Anterior cingulate cortex (tissue), 58 donors: ENCODE measurements around the gene ATXN7L1.

Experiments
- DNase-seq, 58 donors: peaks; one replicate each; lab custom pipeline; 2025; lab: John Stamatoyannopoulos, UW

Gene ATXN7L1

DNA sequence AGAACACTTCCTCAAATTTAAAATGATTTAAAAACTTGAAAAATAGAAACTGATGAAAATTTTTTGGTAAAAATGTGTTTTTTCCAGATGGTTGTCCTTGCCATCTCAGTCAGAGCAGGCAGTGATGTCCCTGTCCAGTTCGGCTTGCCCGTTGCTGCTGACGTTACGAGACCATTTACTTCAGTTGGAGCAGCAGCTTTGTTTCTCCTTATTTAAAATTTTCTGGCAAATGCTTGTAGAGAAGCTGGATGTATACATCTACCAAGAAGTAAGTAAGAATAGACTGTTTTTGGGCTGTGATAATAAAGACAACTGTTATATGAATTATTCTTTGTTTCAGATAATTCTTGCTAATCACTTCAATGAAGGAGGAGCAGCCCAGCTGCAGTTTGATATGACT, 311.2 kb downstream of the ATXN7L1 start:
- DNase-seq = peak in 5 of 58 donors; percentile 3 to 30 (median 6)

DNA sequence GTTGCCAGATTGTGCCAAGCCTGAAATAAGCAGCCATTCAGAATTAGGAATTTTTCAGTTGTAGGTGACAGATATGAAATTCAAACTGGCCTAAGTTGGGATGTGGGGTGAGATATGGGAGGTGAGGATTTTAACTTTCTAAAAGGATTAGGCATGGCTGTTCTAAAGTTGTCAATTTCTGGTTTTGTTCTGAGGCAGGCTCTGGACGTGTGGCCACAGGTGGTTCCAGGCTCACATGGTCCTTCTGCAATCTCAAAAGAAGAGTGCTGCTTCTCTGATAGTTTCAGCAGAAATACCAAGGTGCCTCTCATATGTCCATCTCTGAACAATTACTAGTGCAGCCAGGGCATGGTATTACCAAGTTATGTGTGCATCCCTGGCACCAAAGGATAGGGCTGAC, 316.5 kb downstream of the ATXN7L1 start:
- no peak for DNase-seq
